ENCODE measurements around the gene CENPO.

Gene CENPO

GRCh38 chr2:24861500-24861899, 68.3 kb downstream of the CENPO start:
- TF ChIP-seq CTCF (IDR thresholded peaks at IDR 0.05) = no peak

GRCh38 chr2:24863641-24864040, 70.4 kb downstream of the CENPO start:
- TF ChIP-seq CTCF (IDR thresholded peaks at IDR 0.05) = no peak; the same call in 1 of the 2 replicates

GRCh38 chr2:24866946-24867345, 73.7 kb downstream of the CENPO start:
- no peak for TF ChIP-seq CTCF (IDR thresholded peaks at IDR 0.05)

GRCh38 chr2:24870440-24870839, 77.2 kb downstream of the CENPO start:
- TF ChIP-seq CTCF (IDR thresholded peaks at IDR 0.05) = no peak

GRCh38 chr2:24870891-24871705, 77.9 kb downstream of the CENPO start:
- no peak for TF ChIP-seq CTCF (IDR thresholded peaks at IDR 0.05)

- TF ChIP-seq CTCF (IDR thresholded peaks at IDR 0.05) = no peak
Observed at GRCh38 chr2:24871852-24872333, 78.7 kb downstream of the CENPO start.
